Stimulated activated CD8-positive, alpha-beta memory T cell treated with anti-CD3 and anti-CD28 coated beads, Interleukin-7, amount 100 ng/mL, for 24 hours (primary cell): ENCODE measurements around the gene NYNRIN.

Source experiments
- DNase-seq: peaks from one replicate; pipeline ENCODE4 v3.0.0-alpha.2; 2020; ENCODE audit warnings: low read depth

The NYNRIN gene

GRCh38 chr14:24456980-24457379 is 58.2 kb downstream of the NYNRIN start:
- DNase-seq = no peak

GRCh38 chr14:24458736-24459135 is 59.9 kb downstream of the NYNRIN start:
- DNase-seq = no peak

- no peak for DNase-seq
Measured at GRCh38 chr14:24459331-24459730, 60.5 kb downstream of the NYNRIN start.

GRCh38 chr14:24461336-24461735 is 62.5 kb downstream of the NYNRIN start:
- DNase-seq = no peak

GRCh38 chr14:24463017-24463883 is 64.4 kb downstream of the NYNRIN start:
- DNase-seq = no peak

- DNase-seq = no peak
Measured at GRCh38 chr14:24463884-24464785, 65.3 kb downstream of the NYNRIN start.

GRCh38 chr14:24465368-24465767 is 66.6 kb downstream of the NYNRIN start:
- no peak for DNase-seq

- DNase-seq = no peak
Measured at GRCh38 chr14:24465805-24466204, 67.0 kb downstream of the NYNRIN start.
